SKM-1 treated with dmso at 0.1 percent for 144 hours (cell line): ENCODE measurements around the gene ARRDC4.
"Not testable (repeated sequence)": the region's sequence is repeated elsewhere in the genome, so short reads cannot be mapped to it uniquely, and the experiment has no call there.

Experiments
- DNase-seq: peaks from one replicate; lab custom pipeline; 2025; ENCODE audit not compliant: unreplicated experiment; lab: John Stamatoyannopoulos, UW

ARRDC4 gene

DNA sequence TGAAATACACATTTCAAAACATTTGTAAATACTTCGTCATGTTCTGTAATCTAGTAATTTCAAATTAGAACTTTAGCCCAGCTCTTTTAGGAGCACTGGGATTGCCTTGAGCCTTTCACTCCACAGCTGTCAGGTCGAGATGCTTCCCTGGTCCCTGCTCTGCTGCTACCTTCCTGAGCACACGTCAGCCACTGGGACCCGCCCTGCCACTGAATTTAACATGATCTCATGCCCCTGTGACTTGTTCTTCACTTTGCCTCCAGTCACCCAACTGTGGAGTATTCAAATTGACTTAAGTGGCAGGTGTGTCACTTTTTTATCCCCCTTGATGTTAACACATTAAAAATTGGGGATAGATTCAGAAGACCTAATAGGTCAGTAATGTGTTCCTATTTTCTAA is 3.3 kb downstream of the ARRDC4 start:
- no peak for DNase-seq

DNA sequence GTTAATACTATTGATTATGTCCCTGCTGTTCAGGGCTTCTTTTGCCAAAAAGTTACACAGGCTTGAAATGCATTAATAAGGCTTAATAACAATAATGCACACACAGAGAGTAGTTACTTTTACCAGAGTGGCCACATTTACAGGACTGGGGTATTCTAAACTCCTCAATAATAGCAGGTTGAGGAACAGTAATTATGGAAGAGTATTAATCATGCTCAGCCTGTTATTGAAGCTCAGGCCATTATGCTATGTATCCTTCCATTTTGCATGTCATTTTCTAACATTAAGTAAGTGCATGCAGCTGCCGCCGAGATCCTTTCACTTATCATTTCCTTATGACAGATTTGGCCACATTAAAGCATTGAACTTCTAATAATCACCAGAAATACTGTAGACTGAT is 5.7 kb downstream of the ARRDC4 start:
- DNase-seq, result no peak

DNA sequence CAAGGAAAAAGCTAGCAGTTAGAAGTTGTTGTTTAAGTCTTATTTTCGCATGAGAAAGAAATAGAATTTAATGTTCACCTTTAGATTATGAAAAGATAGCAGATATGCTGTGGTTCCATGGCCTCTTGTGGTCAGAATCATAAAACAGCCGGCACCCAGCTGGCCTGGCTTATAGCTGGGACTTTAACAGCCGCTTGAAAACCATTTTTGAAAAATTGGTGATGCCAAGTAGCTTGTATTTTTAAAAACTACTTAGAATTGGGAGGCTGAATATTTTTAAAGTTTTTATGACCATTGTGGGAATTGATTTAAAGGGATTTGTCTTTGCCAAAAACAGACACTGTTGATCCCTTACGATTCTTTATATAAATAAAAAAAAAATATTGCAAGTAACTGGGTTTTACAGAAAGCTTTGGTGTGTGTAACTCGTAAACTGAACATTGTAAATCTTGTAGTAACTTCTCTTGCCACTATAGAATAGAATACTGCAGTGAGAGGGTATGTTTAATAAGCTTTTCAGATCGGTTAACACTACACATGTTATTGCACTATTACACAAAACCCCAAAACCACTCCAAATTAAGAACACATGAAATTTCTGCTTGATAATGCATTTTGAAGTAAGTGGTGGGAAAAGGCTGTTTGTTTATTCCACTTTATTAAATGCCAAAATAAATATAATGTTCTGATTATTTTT is 6.6 kb downstream of the ARRDC4 start:
- DNase-seq, result no peak

DNA sequence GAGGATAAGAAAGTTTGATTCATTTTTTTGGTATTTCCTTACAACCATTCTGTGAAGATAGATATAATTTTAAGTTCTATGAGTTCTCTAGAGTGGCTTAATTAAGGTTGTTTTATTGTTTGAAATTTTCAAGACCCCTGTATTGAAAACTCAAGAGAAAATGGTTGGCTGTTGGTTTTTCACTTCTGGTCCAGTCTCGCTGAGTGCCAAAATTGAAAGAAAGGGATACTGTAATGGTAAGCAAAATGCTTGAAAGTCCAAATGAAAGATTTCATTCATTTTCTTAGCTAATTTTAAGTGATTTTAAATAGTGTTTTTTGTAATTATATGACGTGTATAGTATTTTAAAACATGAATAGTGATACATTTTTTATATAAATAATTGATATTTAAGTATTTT is 7.4 kb downstream of the ARRDC4 start:
- no peak for DNase-seq

DNA sequence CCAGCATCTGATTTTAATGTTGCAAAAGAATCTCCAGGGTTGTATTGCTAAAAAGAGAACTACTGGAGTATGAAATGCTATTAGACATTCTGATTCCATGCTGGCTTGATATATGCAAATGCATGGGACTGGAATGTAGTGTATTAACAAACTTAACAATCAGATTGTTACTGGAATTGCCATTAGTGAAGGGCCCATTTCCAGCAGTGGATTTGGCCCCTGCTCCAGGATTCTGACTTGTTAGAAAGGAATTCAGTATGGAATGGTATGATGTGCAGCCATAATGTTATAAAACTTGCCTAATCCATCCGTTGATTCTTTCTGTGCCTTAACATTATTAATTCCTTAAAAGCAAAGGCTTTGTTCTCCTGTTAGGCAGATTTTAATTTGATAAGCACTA is 7.9 kb downstream of the ARRDC4 start:
- no peak for DNase-seq

DNA sequence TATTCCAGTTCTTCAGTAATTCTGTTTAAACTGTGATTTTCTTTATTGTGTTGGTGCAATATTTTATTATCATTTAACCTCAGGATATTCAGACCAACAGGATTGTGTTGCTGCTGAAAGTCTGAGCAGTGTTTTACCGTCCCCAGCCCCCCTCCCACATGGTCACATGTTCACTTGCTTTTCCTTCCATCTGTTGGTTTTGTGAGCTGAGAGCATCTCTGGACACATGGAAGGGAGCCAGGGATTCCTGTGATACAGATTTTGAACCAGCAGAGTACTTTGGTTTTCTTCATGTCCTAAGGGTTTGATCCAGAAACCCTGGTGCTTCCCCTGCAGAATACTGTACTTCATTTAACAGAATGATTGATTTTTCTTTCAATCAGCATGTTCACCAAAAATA is 11.9 kb downstream of the ARRDC4 start:
- DNase-seq, result no peak

DNA sequence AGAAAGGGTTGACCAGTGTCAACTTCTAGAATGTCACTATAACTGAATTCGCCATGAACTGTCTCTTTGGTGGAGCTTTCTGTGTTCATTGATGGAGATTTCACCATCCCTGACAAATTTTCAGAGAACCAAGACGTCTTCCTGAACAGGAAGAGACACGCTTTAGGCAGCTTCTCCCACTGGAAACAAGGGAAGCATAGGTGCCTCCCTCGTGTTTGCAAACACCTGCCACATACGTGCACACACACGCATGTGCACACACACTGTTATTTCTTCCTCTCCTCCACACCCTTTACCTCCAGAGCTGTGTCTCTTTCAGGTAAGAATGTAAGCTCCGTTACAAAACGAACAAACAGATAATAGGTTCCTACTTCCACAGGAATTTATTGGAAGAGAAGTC is 15.6 kb downstream of the ARRDC4 start:
- DNase-seq, result no peak

DNA sequence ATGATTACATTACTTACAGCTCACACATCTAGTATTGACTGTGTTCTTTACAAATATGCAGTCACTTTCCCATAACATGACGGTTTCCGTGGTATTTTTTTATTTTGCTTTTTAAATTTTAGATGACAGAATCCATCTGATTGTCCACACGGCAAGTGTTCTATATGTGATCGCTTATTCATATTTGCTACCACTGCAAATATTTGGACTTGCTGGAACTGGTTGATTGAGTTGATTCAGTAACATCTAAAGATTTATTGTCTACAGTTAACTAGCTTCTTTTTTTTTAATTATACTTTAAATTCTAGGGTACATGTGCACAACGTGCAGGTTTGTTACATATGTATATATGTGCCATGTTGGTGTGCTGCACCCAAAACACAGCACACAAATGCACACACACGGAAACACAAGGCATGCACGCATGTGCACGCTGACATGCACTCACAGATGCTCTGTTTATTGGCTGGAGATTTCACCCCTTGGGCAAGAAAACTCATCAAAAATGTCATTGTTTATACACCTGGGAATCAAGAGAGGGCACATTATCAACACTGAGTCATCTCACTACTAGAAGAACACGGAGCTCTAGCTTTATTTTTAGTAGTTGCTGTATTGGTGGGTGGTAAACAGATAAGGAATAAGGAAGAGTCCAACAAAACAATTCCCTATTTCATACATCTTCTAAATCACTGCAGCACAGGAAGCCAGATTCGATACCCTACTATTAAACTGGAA is 16.4 kb downstream of the ARRDC4 start:
- DNase-seq, result no peak

DNA sequence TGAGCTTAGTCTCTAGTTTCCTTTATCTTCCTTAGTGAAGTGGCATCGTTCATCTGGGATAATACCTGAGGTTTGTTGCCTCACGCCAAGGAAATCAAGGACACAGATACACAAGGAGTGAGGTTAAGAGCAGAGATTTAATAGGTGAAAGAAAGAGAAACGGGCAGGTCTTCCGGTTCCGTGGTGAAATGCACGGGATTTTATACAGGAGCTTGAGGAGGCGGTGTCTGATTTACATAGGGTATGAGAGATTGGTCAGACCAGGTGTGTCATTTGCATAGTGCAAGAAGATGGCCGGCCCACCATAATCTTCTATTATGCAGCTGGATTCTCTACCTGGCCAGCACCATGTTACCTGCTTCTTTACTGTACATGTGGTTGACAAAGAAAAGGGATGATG is 17.2 kb downstream of the ARRDC4 start:
- DNase-seq, result no peak

DNA sequence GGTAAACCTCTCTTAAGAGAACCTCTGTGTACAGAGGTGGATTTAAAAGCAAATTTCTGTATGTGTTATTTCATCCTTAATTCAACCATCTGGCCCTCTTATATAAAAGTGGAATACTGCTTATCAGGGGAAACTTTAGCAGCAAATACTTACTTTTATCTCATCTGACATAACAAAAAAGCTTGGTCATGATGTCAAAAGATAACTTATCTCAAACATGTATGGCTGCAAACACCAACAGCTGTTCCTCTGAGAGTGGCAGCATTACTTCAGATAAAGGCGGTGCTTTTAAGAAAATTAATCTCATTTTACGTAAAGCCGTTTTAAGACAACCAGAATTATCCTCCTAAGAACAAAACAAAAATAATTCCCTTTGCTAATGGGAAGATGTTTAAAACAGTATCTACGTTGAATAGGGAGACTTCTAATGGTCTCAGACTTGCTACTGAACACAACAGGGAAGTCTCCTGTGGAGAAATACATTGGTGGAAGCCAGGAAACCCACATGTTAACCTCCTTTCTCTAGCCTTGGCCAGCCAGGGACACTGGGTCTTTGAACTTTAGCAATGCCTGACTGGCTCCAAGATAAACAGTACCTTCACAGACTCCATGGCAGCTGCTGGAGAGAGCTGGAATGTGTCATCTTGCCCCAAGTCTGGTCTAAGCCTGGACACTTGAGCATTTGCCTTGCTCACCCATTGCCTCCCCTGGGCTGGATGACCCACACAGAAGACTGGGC is 18.1 kb downstream of the ARRDC4 start:
- no peak for DNase-seq

DNA sequence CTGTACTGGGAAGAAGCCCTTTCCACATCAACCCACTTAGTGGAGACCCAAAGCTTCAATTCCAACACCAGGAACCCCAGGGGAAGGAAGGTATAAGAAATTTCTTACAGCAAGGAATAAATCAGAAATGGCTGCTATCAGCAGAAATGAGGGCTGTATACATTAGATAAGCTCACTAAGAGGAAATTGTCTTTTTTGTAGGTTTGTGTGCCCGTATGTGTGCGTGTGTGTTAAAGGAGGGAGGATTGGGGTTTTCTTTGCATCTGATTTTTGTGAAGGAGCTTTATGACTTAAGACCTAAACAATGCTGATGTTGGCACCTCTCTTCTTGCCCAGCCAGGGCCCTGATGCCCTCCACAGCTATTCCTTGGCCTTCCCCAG is 18.6 kb downstream of the ARRDC4 start:
- DNase-seq, result no peak

DNA sequence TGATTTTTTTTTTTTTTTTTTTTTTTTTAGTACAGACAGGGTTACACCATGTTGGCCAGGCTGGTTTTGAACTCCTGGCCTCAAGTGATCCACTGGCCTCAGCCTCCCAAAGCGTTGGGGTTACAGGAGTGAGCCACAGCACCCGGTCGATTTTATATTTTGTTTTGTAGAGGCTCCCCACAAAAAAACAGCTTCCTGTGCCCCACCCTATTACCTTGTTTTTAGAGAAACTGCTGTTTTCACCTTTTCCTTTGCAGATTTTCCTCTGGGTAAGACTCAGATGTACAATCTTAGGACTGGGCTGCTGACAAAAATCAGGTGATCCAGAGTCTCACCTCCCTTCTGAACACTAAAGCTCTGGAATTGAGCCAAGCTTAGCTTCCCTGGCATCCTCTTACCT is 20.6 kb downstream of the ARRDC4 start:
- DNase-seq, result no peak

DNA sequence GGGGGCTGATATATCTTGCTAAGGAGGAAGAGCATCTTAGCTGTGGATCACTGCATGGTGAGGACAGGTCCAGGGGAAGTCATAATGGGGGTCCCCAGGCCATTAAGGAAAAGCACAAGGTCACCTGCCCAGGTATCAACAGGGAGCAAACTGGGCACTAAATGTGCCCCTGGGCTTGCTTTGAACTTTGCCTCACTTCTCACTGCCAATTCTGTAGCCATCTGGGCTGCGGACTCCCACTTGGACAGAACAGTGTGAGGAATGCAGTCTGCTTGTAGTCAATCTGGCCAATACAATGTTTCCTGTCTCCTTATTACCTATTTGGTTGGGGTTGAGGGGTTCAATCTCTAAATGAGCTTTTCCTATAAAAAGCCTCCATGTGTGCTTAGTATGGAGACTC is 21.3 kb downstream of the ARRDC4 start:
- no peak for DNase-seq

DNA sequence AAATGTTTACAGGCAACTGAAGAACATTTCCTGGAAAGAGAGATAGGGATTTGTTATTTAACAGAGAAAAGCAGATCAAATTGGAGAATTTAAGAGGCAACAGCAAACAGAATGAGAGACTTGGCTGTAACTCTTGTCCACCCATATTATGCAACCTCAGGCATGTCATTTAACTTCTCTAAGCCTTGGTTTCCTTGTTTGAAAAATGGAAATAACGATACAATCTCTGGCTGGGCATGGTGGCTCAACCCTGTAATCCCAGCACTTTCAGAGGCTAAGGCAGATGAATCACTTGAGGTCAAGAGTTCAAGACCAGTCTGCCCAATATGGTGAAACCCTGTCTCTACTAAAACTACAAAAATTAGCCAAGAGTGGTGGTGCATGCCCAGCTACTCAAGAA is 23.7 kb downstream of the ARRDC4 start:
- DNase-seq, result peak; percentile 50

DNA sequence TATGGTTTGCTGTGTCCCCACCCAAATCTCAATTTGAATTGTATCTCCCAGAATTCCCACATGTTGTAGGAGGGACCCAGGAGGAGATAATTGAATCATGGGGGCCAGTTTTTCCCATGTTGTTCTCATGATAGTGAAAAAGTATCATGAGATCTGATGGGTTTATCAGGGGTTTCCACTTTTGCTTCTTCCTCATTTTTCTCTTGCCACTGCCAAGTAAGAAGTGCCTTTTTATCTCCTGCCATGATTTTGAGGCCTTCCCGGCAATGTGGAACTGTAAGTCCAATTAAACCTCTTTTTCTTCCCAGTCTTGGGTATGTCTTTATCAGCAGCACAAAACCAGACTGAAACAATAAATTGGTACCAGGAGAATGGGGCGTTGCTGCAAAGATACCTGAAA is 25.5 kb downstream of the ARRDC4 start:
- not testable (repeated sequence) for DNase-seq

DNA sequence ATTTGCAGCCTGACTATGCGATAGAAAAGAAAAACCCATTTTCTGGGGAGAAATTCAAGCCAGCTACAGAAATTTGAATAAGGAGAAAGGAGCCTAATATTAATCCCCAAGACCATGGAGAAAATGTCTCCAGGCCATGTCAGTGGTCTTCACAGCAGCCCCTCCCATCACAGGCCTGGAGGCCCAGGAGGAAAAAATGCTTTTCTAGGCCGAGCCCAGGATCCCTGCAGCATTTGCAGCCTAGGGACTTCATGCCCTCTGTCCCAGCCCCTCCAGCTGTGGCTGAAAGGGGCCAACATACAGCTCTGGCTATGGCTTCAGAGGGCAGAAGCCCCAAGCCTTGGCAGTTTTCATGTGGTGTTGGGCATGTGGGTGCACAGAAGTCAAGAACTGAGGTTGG is 26.3 kb downstream of the ARRDC4 start:
- DNase-seq, result no peak

DNA sequence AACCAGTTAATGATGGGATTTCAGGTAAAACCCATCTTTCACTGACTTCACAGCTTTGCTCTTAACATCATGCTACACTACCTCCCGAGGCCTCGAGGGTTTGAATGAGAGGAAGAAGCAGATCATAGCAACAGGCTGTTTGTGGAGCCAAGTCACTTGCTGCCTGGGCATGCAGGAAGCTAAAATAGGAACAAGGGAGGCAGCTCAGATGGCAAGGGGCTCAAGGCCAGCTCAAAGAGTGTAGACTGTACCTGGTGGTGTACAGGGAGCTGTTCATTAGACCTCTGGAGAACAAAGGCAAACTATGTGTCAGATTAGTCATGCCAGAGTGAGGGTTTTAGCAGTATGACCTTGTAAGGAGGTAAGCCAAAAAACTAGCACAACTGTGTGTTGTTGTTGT is 28.8 kb downstream of the ARRDC4 start:
- no peak for DNase-seq

DNA sequence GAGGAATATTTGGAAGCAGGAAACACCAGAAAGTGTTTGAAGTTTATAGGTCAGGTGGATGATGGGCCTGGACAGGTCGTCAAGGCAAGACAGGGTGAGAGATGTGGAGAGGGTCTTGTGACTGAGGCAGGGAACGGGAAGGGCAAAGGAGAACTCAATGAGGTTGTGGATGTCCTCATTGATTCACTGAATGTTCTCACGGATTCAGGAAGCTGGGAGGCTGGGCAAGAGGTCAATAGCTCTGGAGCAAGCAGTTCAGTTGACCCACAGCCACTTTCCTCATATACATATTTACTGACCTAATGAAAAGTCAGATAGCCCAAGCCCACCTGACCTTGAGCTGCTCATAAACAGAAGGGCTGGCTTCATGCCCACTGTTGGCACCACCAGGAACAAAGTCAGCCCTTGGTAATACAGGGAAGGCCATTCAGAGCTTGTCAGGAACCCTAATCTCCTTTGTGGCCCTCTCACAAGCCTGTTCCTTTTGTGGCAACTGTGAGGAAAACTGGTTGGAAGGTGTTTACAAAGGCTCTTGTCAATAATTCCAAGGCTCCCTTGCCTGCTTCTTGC is 31.6 kb downstream of the ARRDC4 start:
- DNase-seq, result no peak

DNA sequence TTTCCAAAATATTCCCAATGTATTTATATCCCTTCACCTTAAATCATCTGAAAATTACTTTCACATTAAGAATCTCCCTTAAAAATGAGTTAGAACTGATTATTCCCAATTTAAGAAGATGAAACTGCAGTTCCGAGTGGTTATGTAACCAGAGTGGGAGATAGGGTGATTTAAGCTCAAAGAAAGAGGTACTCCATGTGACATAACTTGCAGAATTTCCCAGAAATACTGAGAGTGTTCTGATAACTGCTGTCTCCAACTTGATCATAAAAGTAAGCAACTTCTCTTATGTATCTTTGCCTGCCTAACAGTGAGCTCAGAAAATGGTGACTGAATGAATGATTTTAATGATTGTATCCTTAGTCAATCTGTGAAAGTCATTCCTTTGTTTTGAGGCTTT is 32.3 kb downstream of the ARRDC4 start:
- no peak for DNase-seq

DNA sequence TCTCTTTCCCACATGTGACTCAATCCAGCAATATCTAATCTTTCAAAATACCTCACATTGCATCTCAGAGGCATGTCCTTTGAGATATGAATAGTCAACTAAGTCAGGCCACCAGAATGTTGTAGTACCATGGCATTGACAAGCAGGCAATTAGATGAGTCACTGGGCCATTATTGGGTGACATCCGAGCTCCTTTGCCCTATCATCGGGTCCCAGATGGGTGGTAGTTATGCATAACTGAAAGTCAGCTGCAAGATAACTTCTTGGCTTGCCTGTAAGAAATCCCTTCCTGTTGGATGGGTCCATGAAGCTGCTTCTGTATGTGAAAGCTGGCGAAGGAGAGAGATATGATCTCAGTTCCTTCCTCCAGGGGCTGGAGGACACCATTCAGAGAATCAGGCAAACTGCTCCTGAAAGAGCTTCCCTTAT is 32.8 kb downstream of the ARRDC4 start:
- DNase-seq, result no peak

DNA sequence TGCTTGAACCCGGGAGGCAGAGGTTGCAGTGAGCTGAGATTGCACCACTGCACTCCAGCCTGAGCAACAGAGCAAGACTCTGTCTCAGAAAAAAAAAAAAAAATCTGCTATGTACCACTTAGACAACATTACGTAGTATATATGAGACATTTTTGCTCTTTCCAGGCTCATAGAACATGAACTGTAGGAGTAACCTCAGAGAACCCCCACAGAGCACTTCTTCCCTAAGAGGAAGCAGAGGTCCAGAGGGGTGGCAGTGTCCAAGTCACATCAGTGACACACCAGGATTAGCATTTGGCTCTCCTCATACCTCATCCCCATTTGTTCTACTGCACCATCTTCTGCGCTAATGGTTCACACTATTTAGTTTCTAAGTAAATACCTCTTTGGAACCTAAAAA is 33.7 kb downstream of the ARRDC4 start:
- DNase-seq, result no peak

DNA sequence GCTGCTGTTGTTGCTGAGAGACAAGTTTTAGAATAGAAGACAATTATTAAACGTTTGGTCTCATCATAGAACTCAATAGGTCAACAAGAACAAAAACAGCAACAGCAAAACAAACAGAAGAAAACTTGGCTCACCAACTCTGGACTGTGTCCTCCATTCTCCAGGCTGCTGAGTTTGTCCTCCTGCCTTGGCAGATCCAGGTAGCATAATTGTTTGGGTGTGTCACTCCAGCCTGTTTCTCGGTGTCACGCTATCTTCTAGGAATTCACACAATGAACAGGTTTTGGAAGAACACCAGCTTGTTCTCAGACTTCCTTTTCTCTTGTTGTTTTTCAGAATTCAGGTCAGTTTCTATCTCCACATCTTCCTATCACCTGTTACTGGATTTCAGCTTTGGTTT is 34.7 kb downstream of the ARRDC4 start:
- DNase-seq, result no peak
